H1 (cell line): ENCODE results near the gene BBS5. TPM values are rescaled to one million over a fixed set of nuclear protein-coding genes. Genes with fewer than 3 reads are reported as not detected.

Experiments used
- CTCF ChIA-PET: fragments of 300-600 bp; sonication (Branson Sonifier 250); formaldehyde crosslinking; loops from one replicate; lab custom pipeline; 2021; ENCODE audit not compliant: partially characterized antibody; lab: Charles Lee
- POLR2A ChIA-PET: fragments of 300-600 bp; sonication (Branson Sonifier 250); formaldehyde crosslinking; loops from one replicate; lab custom pipeline; 2021; ENCODE audit warnings: inconsistent platforms; ENCODE audit not compliant: partially characterized antibody; lab: Charles Lee
- DNase-seq, 2 experiments: peaks; one replicate each; pipeline versions ENCODE4 v3.0.0 to v3.0.0-alpha.2; 2010 to 2022; ENCODE audit warnings: low spot score in 2 of 2, low read depth in 1 of 2, mixed read lengths in 1 of 2
- FAIRE-seq: peaks from 2 replicates; lab custom pipeline; 2011; peaks lifted over from hg19 to GRCh38; lab: Jason Lieb, UNC
- H2AFZ ChIP-seq: 2 replicates; pipeline ENCODE4 v1.8.1; 2012; ENCODE audit warnings: low read length, inconsistent platforms
- H2AK5ac ChIP-seq: 2 replicates; pipeline ENCODE4 v1.6.1; 2013; ENCODE audit warnings: low read depth, low read length
- H2BK120ac ChIP-seq: replicated peaks from 2 replicates; pipeline ENCODE3; 2013; ENCODE audit warnings: low read depth, low read length, inconsistent platforms
- H2BK12ac ChIP-seq: 2 replicates; pipeline ENCODE4 v1.6.1; 2013; ENCODE audit warnings: low read depth, low read length
- H2BK15ac ChIP-seq: 2 replicates; pipeline ENCODE4 v1.6.1; 2013; ENCODE audit warnings: low read length
- H2BK20ac ChIP-seq: 2 replicates; pipeline ENCODE4 v1.6.1; 2013; ENCODE audit warnings: low read length
- H2BK5ac ChIP-seq: 2 replicates; pipeline ENCODE4 v1.6.1; 2013; ENCODE audit warnings: low read depth, low read length
- H3K14ac ChIP-seq: 2 replicates; pipeline ENCODE4 v1.6.1; 2013; ENCODE audit warnings: inconsistent platforms; ENCODE audit not compliant: insufficient read length
- H3K18ac ChIP-seq: 2 replicates; pipeline ENCODE4 v1.6.1; 2013; ENCODE audit warnings: low read length; ENCODE audit errors: extremely low read depth
- H3K23ac ChIP-seq: 2 replicates; pipeline ENCODE4 v1.6.1; 2013; ENCODE audit warnings: inconsistent platforms; ENCODE audit not compliant: insufficient read length
- H3K23me2 ChIP-seq: 2 replicates; pipeline ENCODE4 v1.6.1; 2013; ENCODE audit warnings: low read depth, low read length
- H3K27ac ChIP-seq: 2 replicates; pipeline ENCODE4 v1.6.1; 2011; ENCODE audit warnings: low read depth, low read length, inconsistent platforms
- H3K27me3 ChIP-seq, 4 experiments: replicated peaks in 1 of 4; 1 replicate in 1 of 4; 2 replicates in 3 of 4; pipeline versions ENCODE4 v1.6.1 to v1.8.1; 2011 to 2013; ENCODE audit warnings: low read length in 3 of 4, mild to moderate bottlenecking in 3 of 4, inconsistent platforms in 2 of 4, mixed read lengths in 2 of 4, moderate library complexity in 1 of 4; ENCODE audit not compliant: control insufficient read depth in 3 of 4, insufficient read depth in 3 of 4; ENCODE audit errors: extremely low read depth in 1 of 4
- H3K36me3 ChIP-seq, 4 experiments: 2 replicates each; pipeline versions ENCODE4 v1.6.1 to v1.8.1; 2011 to 2013; ENCODE audit warnings: mild to moderate bottlenecking in 4 of 4, low read length in 3 of 4, moderate library complexity in 2 of 4, control low read depth in 1 of 4, inconsistent platforms in 1 of 4; ENCODE audit not compliant: insufficient read depth in 4 of 4, control insufficient read depth in 2 of 4
- H3K4ac ChIP-seq: replicated peaks from 2 replicates; pipeline ENCODE3; 2013; ENCODE audit warnings: low read length, low read depth, mixed read lengths, inconsistent platforms; ENCODE audit not compliant: insufficient read length
- H3K4me1 ChIP-seq, 4 experiments: replicated peaks in 1 of 4; 1 replicate in 1 of 4; 2 replicates in 3 of 4; pipeline versions ENCODE4 v1.6.1 to v1.8.1; 2011 to 2013; ENCODE audit warnings: low read length in 3 of 4, inconsistent platforms in 2 of 4, mixed read lengths in 1 of 4; ENCODE audit not compliant: insufficient read depth in 4 of 4, control insufficient read depth in 3 of 4
- H3K4me2 ChIP-seq, 2 experiments: 2 replicates each; pipeline versions ENCODE4 v1.6.1 to v1.8.1; 2011 to 2013; ENCODE audit warnings: low read depth in 2 of 2, low read length in 2 of 2, control low read depth in 1 of 2, inconsistent platforms in 1 of 2, mild to moderate bottlenecking in 1 of 2; ENCODE audit not compliant: insufficient read depth in 1 of 2
- H3K4me3 ChIP-seq, 4 experiments: fragments of 200-600, 300-600 bp in 1 of 4; sonication (generic), shearing (Covaris generic), sonication (Bioruptor Twin) in 1 of 4; 2 replicates each; pipeline versions ENCODE4 v1.5.1 to v1.8.1; 2011 to 2016; ENCODE audit warnings: low read length in 4 of 4, low read depth in 3 of 4, control low read depth in 2 of 4, inconsistent platforms in 2 of 4, mild to moderate bottlenecking in 2 of 4, mixed read lengths in 1 of 4, moderate library complexity in 1 of 4; ENCODE audit not compliant: insufficient read depth in 2 of 4; ENCODE audit errors: extremely low read depth in 1 of 4
- H3K56ac ChIP-seq: replicated peaks from 2 replicates; pipeline ENCODE3; 2013; ENCODE audit warnings: low read depth, mild to moderate bottlenecking, mixed read lengths, low read length, inconsistent platforms; ENCODE audit not compliant: insufficient read length
- H3K79me1 ChIP-seq: 2 replicates; pipeline ENCODE4 v1.6.1; 2013; ENCODE audit warnings: low read depth, low read length, control low read depth
- H3K79me2 ChIP-seq, 2 experiments: 2 replicates each; pipeline versions ENCODE4 v1.6.1 to v1.8.1; 2012 to 2013; ENCODE audit warnings: low read length in 2 of 2, mild to moderate bottlenecking in 2 of 2, inconsistent platforms in 1 of 2; ENCODE audit not compliant: insufficient read depth in 2 of 2, control insufficient read depth in 1 of 2
- H3K9ac ChIP-seq, 4 experiments: replicated peaks in 1 of 4; 1 replicate in 1 of 4; 2 replicates in 3 of 4; pipeline versions ENCODE4 v1.6.1 to v1.8.1; 2011 to 2013; ENCODE audit warnings: low read depth in 3 of 4, low read length in 3 of 4, control low read depth in 2 of 4, mild to moderate bottlenecking in 2 of 4, moderate library complexity in 2 of 4, inconsistent platforms in 1 of 4; ENCODE audit errors: extremely low read depth in 1 of 4
- H3K9me3 ChIP-seq, 2 experiments: 2 replicates each; pipeline versions ENCODE4 v1.6.1 to v1.8.1; 2012 to 2013; ENCODE audit warnings: mild to moderate bottlenecking in 2 of 2, moderate library complexity in 2 of 2, control low read depth in 1 of 2, inconsistent platforms in 1 of 2, low read depth in 1 of 2, low read length in 1 of 2, mixed read lengths in 1 of 2; ENCODE audit not compliant: insufficient read depth in 2 of 2
- H4K20me1 ChIP-seq, 2 experiments: replicated peaks in 1 of 2; 2 replicates each; pipeline versions ENCODE3 to v1.8.1; 2011 to 2013; ENCODE audit warnings: inconsistent platforms in 2 of 2, low read length in 2 of 2, mild to moderate bottlenecking in 1 of 2; ENCODE audit not compliant: insufficient read depth in 2 of 2, control insufficient read depth in 1 of 2
- H4K5ac ChIP-seq: 2 replicates; pipeline ENCODE4 v1.6.1; 2013; ENCODE audit warnings: low read length, low read depth, mixed read lengths, inconsistent platforms; ENCODE audit not compliant: insufficient read length
- H4K8ac ChIP-seq: 2 replicates; pipeline ENCODE4 v1.8.0; 2013; ENCODE audit warnings: mild to moderate bottlenecking, moderate library complexity, low read length, inconsistent platforms; ENCODE audit not compliant: insufficient read depth; ENCODE audit errors: extremely low read depth
- H4K91ac ChIP-seq: replicated peaks from 2 replicates; pipeline ENCODE3; 2013; ENCODE audit warnings: low read length, mixed read lengths, inconsistent platforms; ENCODE audit not compliant: insufficient read length
- CHD1 ChIP-seq: IDR thresholded peaks from 2 replicates; pipeline ENCODE4 v1.6.1; 2012; ENCODE audit warnings: low read depth, low read length, improper control_type of control experiment
- CTCF ChIP-seq, 3 experiments: IDR thresholded peaks; 1 replicate in 2 of 3; 2 replicates in 1 of 3; pipeline versions ENCODE4 v1.5.1 to v1.6.1; 2011; ENCODE audit warnings: low read length in 3 of 3, mild to moderate bottlenecking in 3 of 3, inconsistent platforms in 2 of 3, low read depth in 1 of 3, moderate library complexity in 1 of 3; ENCODE audit not compliant: insufficient read depth in 1 of 3; ENCODE audit errors: control extremely low read depth in 1 of 3
- SIRT6 ChIP-seq: IDR thresholded peaks from one replicate; pipeline ENCODE4 v1.7.1; 2012; ENCODE audit warnings: low read length, inconsistent platforms
- WGBS, 2 experiments: shearing (Covaris generic) in 1 of 2; methylation state at CpG; one replicate each; pipeline versions ENCODE4 v1.1.6 to v1.1.7; 2013 to 2015; ENCODE audit warnings: low lambda C conversion rate in 2 of 2, mixed read lengths in 2 of 2, inconsistent platforms in 1 of 2, low coverage in 1 of 2, missing lambda C conversion rate in 1 of 2; ENCODE audit not compliant: insufficient replicate concordance in 2 of 2, insufficient coverage in 1 of 2, insufficient read length in 1 of 2; ENCODE audit errors: extremely low coverage in 1 of 2, missing lambda C conversion rate in 1 of 2; 5-methylcytosine and 5-hydroxymethylcytosine counted together
- polyA plus RNA-seq, 7 experiments: library from polyadenylated mRNA; depleted of rRNA in 3 of 7; stranded (reverse) in 5 of 7; unstranded in 2 of 7; fragments of >200 nt in 5 of 7; fragments of 200-250 nt in 2 of 7; gene quantifications; 1 replicate in 5 of 7; 2 replicates in 1 of 7; 4 replicates in 1 of 7; pipeline versions ENCODE4 v1.2.1 to v1.2.3, GENCODE V29; 2011 to 2013; ENCODE audit warnings: missing spikeins in 2 of 7, mixed read lengths in 2 of 7
- total RNA-seq: library from RNA; stranded (reverse); fragmentation: NEBNext Ultra II Directional; extraction: Animal tissue kit (Norgen Biotek cat#: 25700); gene quantifications from 2 replicates; pipeline ENCODE4 v1.2.1, GENCODE V29; 2021

Gene BBS5
- total and polyA plus RNA-seq, 2 of the 8 experiments (the other 6 are each of a cell fraction or from before 2014, with no cell fraction given): 0.20 to 0.36 TPM

- Histone ChIP-seq H2AFZ (no peak overlapping the region), H4K8ac (no peak overlapping the region), H2BK15ac (no peak overlapping the region), H4K5ac (no peak overlapping the region), H3K4me3 (no peak overlapping the region), H2BK120ac (no peak overlapping the region), H3K79me2 (no peaks in the 10 kb centered on the region), H4K20me1 (no peaks in the 10 kb centered on the region)
- no peak for DNase-seq
- TF ChIP-seq SIRT6 (no peak), CHD1 (no peak), CTCF (IDR thresholded peaks at IDR 0.05; ENCODE audit: control extremely low read depth in 1 of 3, insufficient read depth in 1 of 3, low read depth in 1 of 3, low read length in 3 of 3) (no peak)
- TF ChIP-seq, all 59 proteins: peak for 0
- Histone ChIP-seq H2AK5ac (no peak overlapping the region), H2BK20ac (no peak overlapping the region), H3K9me3 (no peaks in the 10 kb centered on the region), H3K23ac (no peak overlapping the region), H3K79me1 (no peaks in the 10 kb centered on the region), H3K23me2 (peaks cover 1% of the 10 kb centered on the region; the same call in 1 of the 2 replicates), H3K14ac (no peak overlapping the region), H3K56ac (no peak overlapping the region), H3K36me3 (no peaks in the 10 kb centered on the region), H3K18ac (no peak overlapping the region), H3K4me1 (no peaks in the 10 kb centered on the region; a peak in 2 of 7 replicates), H3K27me3 (peaks cover 16 to 29% (median 27%) of the 10 kb centered on the region in 4 experiments), H2BK12ac (no peak overlapping the region), H3K4me2 (no peak overlapping the region), H3K9ac (no peak overlapping the region), H2BK5ac (no peak overlapping the region), H4K91ac (no peak overlapping the region), H3K27ac (no peak overlapping the region), H3K4ac (no peak overlapping the region)
- CTCF ChIA-PET: interaction anchor here (1.0 kb wide), 1 partner anchor 367 kb away, joined by 3 read pairs; no protein-coding TSS in a partner anchor
- FAIRE-seq: no peak
- WGBS, 2 experiments: 90% methylated on average over 3 of the region's 3 CpGs; no CpG with 5 or more reads in 1 of the 2 experiments
- POLR2A ChIA-PET: no interaction called here
Measured at GRCh38 chr2:169476459-169476858, 2.8 kb upstream of the BBS5 start.
